ENCODE data around the gene LIM2. TPM values are rescaled to one million over a fixed set of nuclear protein-coding genes. Genes with fewer than 3 reads are reported as not detected.

Gene LIM2
- total and polyA plus RNA-seq, 2 donors, result not detected

Other genes with a start within 250 kb of the LIM2 start
- 2.0 TPM for gene SIGLEC7, start 245.7 kb downstream of the LIM2 start, total RNA-seq
- gene SIGLEC7, start 245.7 kb downstream of the LIM2 start, polyA plus RNA-seq, result 3.6 TPM
- gene CD33, start 162.9 kb downstream of the LIM2 start, total RNA-seq, result 7.9 TPM
- gene CD33, start 162.9 kb downstream of the LIM2 start, polyA plus RNA-seq, result 7.1 TPM
- gene SIGLECL1, start 136.9 kb downstream of the LIM2 start, total RNA-seq, result 0.05 TPM
- gene SIGLECL1, start 136.9 kb downstream of the LIM2 start, polyA plus RNA-seq, result 0.09 TPM
- not detected for gene IGLON5, start 76.3 kb downstream of the LIM2 start, total RNA-seq
- 0.25 TPM for gene IGLON5, start 76.3 kb downstream of the LIM2 start, polyA plus RNA-seq
- 0.42 TPM for gene VSIG10L, start 45.8 kb downstream of the LIM2 start, total RNA-seq
- 5.7 TPM for gene VSIG10L, start 45.8 kb downstream of the LIM2 start, polyA plus RNA-seq
- 89.2 TPM for gene ETFB, start 21.6 kb downstream of the LIM2 start, total RNA-seq
- gene ETFB, start 21.6 kb downstream of the LIM2 start, polyA plus RNA-seq, result 121 TPM
- 0.76 TPM for gene CLDND2, start 19.0 kb downstream of the LIM2 start, total RNA-seq
- 2.1 TPM for gene CLDND2, start 19.0 kb downstream of the LIM2 start, polyA plus RNA-seq
- 10.5 TPM for gene NKG7, start 15.3 kb downstream of the LIM2 start, total RNA-seq
- gene NKG7, start 15.3 kb downstream of the LIM2 start, polyA plus RNA-seq, result 11.6 TPM
- 0.05 TPM for gene C19orf84, start 2.6 kb upstream of the LIM2 start, total RNA-seq
- 0.11 TPM for gene C19orf84, start 2.6 kb upstream of the LIM2 start, polyA plus RNA-seq
- 7.6 TPM for gene SIGLEC10, start 29.7 kb upstream of the LIM2 start, total RNA-seq
- gene SIGLEC10, start 29.7 kb upstream of the LIM2 start, polyA plus RNA-seq, result 19.0 TPM
- 2.1 TPM for gene SIGLEC8, start 70.5 kb upstream of the LIM2 start, total RNA-seq
- 2.1 TPM for gene SIGLEC8, start 70.5 kb upstream of the LIM2 start, polyA plus RNA-seq
- not detected for gene CEACAM18, start 90.6 kb upstream of the LIM2 start, total RNA-seq
- not detected for gene CEACAM18, start 90.6 kb upstream of the LIM2 start, polyA plus RNA-seq
- gene SIGLEC12, start 113.8 kb upstream of the LIM2 start, total RNA-seq, result 0.99 TPM
- gene SIGLEC12, start 113.8 kb upstream of the LIM2 start, polyA plus RNA-seq, result 1.1 TPM
- gene SIGLEC6, start 143.7 kb upstream of the LIM2 start, total RNA-seq, result 0.28 TPM
- gene SIGLEC6, start 143.7 kb upstream of the LIM2 start, polyA plus RNA-seq, result 0.27 TPM
- 4.8 TPM for gene ZNF175, start 183.3 kb upstream of the LIM2 start, total RNA-seq
- 3.9 TPM for gene ZNF175, start 183.3 kb upstream of the LIM2 start, polyA plus RNA-seq
- gene SIGLEC5, start 242.4 kb upstream of the LIM2 start, total RNA-seq, result 0.90 TPM
- gene SIGLEC5, start 242.4 kb upstream of the LIM2 start, polyA plus RNA-seq, result not detected

Measured in thymus (tissue), 2 donors.